CD4-positive, alpha-beta T cell treated with Interleukin-17A for 4 hours (primary cell): Measurements from ENCODE around the gene SKP1.

Experiments used
- DNase-seq: peaks from one replicate; pipeline ENCODE4 v3.0.0-alpha.2; 2020; ENCODE audit warnings: mixed read lengths

Gene SKP1

DNA sequence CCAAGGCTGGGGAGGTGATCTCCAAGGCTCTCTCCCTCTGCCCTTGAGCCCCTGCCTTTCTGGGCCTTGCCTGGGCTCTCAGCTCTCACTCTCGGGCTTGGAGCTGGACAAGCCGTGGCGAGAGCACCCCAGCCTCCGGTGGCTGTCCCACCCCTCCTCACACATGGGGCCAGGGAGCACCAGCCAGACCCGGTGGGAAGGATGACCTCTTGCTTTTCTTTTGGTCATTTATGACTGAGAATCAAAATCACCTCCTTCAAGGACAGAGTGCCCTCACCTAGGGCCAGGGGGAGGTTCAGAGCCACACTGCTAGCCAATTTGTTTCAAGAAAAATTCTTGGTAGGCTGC lies 48.1 kb downstream of the SKP1 start:
- DNase-seq: no peak

GRCh38 chr5:134127988-134128647 lies 48.6 kb downstream of the SKP1 start:
- peak; percentile 51 for DNase-seq

- peak; percentile 49 for DNase-seq
Observed at GRCh38 chr5:134127376-134127861, 49.3 kb downstream of the SKP1 start.

DNA sequence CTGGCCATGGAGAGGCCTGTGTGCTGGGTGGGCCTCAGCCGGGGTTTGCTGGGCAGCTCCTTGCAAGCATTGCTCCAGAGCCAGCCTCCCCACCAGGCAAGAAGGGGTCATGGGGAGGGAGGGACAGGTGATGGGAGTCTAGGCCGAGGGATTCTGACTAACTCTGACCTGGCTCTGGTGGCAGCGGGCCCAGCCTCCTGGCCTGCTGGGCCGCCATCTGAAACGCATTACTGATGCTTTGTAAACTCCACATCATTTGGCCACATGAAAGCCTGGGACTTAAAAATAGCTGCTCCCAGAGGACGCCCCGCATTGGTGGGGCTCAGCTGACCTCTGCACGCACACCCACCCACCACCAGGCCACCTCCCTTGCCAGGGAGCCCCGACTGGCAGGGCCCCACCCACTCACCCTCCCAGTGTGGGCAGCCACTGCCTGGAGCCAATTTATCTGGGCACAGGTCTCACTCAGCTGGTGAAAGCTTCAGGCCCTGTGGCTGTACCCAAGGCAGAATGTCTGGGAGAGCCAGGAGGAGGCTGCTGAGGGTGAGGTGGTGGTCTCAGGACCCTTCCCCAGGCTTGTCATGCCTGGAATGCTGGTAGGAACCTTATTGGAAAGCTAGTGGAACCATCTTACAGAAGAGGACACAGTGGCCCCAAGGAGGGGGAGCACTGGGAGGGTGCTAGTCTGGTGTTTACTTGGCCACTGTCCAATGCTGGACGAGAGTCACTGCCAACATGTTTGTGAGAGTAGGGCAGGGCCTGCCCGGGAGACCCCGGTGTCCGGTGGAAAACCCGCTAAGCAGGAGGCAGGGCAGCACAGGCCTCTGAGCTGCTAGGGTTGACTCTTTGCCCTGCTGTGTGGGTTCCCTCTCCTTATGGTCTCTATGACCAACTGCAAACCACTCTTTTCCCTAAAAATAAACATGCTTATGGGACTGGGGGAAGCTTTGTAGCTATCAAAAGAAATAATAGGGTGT lies 51.4 kb downstream of the SKP1 start:
- peak; percentile 39 for DNase-seq

GRCh38 chr5:134124289-134125038 lies 52.3 kb downstream of the SKP1 start:
- DNase-seq: peak; percentile 79

DNA sequence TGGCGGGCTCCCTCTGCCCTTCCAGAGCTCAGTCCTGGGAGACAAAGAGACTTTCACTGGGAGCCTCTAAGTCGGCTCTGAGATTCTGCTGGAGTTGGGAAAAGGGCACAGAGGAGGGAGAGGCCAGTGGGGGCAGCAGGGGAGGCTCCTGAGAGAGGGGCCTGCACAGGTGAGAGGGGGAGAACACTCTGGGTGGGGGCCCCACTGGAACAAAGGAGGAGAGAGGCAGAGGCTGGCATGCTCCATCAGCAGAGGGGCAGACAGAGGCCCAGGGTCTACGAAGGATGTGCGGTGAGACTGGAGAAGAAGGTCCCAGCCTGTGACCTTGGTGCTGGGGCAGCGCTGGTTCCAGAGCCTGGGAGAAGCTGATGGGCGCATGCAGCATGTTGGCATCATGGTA lies 53.4 kb downstream of the SKP1 start:
- DNase-seq: no peak

- peak; percentile 79 for DNase-seq
Observed at GRCh38 chr5:134122530-134122929, 54.2 kb downstream of the SKP1 start.

DNA sequence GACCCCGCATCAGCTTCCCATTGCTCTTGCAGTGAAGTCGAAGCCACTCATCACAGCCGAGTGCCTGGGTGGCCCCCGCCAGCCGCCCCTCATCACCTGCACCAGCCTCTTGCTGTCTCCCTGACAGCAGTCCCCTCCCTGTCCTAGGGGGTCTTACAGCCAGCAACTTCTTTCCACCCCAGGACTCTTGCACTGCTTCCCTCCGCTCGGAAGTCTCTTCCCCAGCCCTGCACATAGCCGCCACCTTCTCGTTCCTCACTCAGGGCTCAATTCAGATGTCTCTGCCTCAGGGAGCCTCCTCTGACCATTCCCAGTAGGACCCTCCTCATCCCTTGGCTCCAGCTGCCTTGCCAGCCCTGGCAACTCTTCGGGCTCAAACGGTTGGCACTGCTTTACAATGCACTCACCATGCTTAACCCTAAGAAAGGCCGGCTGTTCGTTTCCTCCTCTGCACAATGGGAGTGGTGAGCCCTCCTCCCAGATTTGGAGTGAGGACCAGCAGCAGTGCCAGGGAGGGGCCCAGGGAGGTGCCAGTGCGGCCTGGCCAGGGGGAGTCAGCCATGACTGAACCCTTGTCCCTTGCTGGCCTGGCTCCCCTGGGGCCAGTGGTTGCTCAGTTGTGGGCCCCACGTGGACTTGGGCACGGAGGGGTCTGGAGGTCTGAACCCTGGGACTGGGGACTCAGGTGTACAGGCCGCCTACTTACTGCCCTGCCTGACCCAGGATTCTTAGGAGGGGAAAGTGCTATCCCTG lies 56.2 kb downstream of the SKP1 start:
- peak; percentile 35 for DNase-seq

DNA sequence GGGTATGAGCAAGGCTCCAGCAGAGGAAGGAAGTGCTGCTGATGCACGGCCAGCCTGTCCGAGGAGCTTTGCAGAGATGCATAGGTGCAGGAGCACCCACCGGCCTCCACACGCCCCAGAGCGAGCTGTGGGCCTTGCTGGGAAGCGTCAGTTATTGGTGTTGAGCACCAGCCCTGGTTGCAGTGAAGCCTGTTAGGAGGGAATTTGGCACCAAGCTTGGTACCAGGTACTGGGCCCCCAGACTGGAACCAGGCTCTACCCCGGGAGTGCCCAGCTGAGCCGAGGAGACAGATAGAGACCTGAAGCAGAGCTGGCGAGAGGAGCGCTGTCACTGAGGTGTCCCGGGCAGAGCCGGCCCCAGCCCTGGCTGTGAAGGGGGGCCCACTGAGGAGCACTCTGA lies 57.0 kb downstream of the SKP1 start:
- peak; percentile 63 for DNase-seq

GRCh38 chr5:134118212-134118835 lies 58.4 kb downstream of the SKP1 start:
- no peak for DNase-seq

DNA sequence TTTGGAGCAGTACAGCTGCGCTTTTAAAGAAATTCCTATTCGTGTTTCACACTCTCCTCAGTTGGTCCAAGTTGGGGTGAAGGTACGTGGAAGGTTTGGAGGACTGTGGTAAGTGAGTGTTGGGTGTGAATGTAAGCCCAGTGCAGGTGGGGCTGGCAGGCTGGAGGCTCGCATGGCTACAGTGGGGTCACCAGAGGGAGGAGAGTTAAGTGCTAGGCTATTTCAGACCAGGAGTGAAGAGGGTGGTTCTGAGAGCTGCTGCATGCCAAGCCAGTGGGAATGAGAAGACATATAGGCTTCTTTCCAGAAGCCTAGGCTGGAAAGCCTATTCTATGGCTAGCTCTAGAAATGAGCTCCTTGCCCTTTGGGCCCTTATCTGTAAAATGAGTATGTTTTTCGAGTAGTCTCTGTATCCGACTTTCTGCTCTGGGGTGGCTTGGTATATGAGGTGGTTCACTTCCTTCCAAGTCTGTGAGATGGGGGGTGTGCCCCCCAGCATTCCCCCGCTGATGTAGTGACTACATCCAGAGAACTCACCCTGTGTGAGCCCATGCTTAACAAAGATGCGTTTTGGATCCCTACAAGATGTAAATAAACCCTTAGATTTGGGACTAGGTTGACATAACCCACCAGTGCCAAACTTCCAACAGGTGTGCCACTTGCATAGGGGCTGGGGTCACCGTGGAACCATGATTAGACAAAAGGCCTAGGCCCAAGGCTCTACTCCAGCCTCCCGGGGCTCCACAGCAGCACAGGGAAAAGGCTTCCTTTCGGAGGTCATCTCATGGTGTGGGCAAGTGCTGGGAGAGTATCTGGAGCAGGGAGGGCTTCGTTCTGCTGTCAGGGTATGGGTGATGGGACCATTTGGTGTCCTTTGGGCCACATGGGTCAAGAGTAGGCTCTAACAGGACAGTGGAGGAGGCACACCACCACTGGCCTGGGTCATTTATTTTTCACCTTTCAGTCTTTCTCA lies 59.7 kb downstream of the SKP1 start:
- peak; percentile 61 for DNase-seq

DNA sequence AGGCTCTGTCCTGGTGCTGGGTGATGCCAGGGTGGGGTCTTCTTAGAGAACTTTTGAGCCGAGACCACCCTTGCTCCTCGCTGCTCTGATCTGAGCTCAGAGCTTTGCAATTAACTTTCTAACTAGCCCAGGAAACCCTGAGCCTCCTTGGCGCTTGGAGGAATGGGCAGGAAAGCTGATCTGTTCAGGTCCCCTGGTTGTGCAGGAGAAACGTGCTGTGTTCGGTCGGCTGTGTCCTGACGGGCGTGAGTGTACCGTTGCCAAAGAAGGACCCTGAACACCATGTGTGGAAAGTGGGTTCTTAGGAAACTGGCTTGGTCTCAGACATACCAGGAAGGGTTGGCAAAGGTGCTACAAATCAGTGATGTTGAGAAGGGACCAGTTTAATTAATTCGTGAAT lies 60.5 kb downstream of the SKP1 start:
- DNase-seq: no peak

GRCh38 chr5:134115806-134116175 lies 61.0 kb downstream of the SKP1 start:
- DNase-seq: no peak

GRCh38 chr5:134114886-134115805 lies 61.6 kb downstream of the SKP1 start:
- peak; percentile 96 for DNase-seq

DNA sequence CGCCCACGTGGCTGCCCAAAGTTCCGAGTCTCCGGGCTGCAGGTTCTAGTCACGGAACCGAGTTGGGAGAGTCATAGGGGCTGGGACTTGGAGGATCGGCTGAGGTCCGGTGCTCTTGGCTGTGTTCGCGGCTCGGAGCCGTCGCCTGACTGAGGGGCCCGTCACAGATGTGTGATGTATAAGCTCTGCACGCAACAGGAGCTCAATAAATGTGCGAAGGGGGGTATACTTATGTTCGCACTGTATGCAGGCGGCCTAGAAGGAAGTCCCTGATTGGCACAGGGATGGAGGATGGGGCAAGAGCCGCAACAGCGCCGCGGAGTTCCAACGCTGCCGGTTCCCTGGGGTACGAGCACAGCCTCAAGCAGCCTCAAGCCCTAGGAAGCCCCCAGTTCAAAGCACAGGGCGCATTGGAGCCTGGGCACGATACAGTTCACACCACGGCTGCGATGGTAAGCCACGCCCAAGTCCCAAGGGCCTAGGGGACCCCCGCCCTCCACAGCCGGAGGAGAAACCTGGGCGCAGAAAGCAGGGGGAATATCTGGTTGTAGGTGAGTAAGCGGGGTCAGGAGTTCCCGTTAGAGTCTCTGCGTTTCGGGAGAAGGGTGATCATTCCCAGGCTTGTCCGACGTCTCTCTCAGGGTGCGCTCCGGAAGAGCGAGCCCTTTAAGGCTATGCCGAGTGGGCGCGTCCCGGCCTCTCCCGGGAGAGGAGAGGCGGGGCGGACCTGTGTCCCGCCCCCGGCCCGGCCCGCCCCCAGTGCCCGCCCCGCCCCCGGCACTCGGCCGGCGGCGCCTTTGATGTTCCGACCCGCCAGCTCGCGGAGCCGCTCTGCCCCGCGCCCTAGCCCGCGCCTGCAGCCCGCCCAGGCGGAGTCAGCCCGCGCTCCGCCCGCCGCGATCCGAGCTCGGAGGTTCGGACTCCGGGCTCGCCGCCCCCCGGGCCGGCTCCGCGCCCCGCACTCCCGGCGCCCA lies 62.6 kb downstream of the SKP1 start, which contains the start of gene TCF7:
TSS of gene TCF7 (plus strand) at position 780 of the 974 bp plus-strand sequence. CDS start 226 bp downstream, outside the sequence.
- DNase-seq: peak; percentile 87

GRCh38 chr5:134113363-134113889 lies 63.3 kb downstream of the SKP1 start:
- DNase-seq: peak; percentile 54

DNA sequence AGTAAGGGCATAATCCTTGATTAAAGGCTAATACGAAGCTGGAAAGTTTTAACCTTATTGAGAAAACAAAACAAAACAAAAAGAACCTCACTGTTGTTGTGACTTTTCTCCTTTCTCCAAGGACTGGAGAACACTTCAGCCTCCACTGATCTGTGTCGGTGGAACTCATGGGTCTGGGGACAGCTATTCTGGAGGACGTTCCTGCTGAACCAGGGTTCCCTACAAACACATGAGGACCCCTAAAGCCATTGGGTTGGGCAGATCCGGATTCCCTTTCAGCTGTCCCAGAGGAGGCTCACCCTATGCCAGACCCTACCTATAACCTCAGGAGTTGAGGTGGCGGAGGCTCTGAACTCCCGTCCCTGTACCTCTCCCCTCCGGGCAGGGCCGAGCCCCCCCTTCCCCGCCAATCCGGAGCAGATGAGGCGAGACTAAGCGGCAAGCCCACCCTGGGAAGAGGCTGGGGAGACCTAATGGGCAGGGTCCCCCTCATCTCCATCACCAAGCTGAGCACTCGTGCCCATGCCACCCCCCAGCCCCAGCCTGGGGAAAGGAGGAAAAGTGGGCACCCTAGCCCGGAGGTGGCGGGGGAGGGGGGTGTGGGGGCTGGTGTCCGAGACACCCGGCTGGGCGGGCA lies 63.9 kb downstream of the SKP1 start:
- DNase-seq: peak; percentile 32
